GM12865 (cell line): ENCODE data around the gene CAPS2.

ENCODE experiments used
- DNase-seq: peaks from one replicate; pipeline ENCODE4 v3.0.0; 2010; ENCODE audit warnings: low read depth
- H3K4me3 ChIP-seq: 2 replicates; pipeline ENCODE4 v1.5.1; 2011; ENCODE audit warnings: mild to moderate bottlenecking, low read depth, low read length, control low read depth
- TF ChIP-seq, protein P1 (sequence below): IDR thresholded peaks from 2 replicates; pipeline ENCODE4 v1.5.1; 2011; ENCODE audit warnings: low read length, control low read depth, low read depth, inconsistent platforms; ENCODE audit not compliant: insufficient read depth; ENCODE audit errors: missing control alignments

The CAPS2 gene

DNA sequence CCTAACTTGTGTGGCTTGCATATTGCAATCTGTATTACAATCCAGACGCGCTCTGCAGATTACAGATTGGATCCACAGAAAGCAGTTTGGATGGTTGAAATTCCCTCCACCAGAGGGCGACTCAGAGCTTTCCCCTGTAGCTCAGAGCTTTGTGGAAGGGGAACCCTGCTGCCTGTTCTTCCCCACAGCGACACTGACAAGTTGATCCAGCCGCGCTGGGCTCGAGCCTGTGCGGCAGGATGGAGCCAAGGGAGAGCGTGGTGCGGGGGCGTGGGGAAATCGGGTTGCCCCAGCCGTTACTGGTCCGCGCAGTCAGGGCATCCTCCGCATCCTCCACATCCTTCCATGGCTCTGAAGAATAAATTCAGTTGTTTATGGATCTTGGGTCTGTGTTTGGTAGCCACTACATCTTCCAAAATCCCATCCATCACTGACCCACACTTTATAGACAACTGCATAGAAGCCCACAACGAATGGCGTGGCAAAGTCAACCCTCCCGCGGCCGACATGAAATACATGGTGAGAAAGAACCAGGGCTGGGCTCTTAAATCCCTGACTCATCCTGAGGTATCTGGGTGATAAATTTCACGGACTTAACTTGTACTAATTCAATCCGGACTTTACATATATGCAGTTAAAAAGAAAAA lies 4.4 kb upstream of the CAPS2 start, which contains the start of gene GLIPR1L1:
GLIPR1L1 (plus strand) TSS at position 287 of the 647 bp plus-strand sequence; CDS start at position 346, 59 bp downstream.
- H3K4me3 ChIP-seq: peak within 1 kb of the TSS; percentile 47
- TF ChIP-seq, protein P1, sequence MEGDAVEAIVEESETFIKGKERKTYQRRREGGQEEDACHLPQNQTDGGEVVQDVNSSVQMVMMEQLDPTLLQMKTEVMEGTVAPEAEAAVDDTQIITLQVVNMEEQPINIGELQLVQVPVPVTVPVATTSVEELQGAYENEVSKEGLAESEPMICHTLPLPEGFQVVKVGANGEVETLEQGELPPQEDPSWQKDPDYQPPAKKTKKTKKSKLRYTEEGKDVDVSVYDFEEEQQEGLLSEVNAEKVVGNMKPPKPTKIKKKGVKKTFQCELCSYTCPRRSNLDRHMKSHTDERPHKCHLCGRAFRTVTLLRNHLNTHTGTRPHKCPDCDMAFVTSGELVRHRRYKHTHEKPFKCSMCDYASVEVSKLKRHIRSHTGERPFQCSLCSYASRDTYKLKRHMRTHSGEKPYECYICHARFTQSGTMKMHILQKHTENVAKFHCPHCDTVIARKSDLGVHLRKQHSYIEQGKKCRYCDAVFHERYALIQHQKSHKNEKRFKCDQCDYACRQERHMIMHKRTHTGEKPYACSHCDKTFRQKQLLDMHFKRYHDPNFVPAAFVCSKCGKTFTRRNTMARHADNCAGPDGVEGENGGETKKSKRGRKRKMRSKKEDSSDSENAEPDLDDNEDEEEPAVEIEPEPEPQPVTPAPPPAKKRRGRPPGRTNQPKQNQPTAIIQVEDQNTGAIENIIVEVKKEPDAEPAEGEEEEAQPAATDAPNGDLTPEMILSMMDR: peak; percentile 84

DNA sequence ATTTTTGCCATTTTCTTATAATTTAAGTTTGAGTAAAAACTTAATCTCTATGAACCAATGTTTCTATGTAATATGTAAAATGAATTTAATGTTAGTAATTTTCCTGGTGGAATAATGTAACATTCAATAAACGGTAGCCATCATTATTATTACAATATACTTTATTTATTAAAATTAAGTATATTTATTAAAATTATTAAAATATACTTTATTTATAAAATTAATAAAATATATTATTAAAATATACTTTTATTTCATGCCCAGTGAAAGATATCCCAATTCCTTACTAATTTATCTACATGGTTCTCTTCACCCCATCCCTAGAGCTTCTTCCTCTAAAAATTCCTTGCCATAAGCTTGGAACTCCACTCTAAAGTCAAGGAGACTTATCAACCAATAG lies 2.5 kb downstream of the CAPS2 start:
- TF ChIP-seq, protein P1: no peak
- no peak for DNase-seq

More for the DNA sequence above, 4.4 kb upstream of the CAPS2 start, which contains the start of gene GLIPR1L1:
- DNase-seq: peak; percentile 91

DNA sequence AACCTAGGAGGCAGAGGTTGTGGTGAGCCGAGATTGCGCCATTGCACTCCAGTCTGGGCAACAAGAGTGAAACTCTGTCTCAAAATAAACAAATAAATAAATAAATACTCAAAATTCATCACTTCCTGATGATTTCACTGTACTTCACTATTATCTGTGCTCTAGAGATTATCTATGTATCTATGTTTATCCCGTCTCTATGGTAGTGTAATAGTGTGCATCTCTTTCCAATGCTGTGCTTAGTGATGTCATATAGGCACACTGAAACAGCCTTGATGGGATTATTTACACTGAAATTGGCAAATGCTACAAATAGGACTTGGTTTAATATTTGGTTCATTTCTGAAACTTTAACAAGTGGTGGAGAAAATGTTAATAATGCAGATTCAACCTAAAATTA lies 6.5 kb downstream of the CAPS2 start:
- TF ChIP-seq, protein P1: no peak
- H3K4me3 ChIP-seq: no peak overlapping the region
- no peak for DNase-seq

More for the DNA sequence above, 2.5 kb downstream of the CAPS2 start:
- no peak overlapping the region for H3K4me3 ChIP-seq

DNA sequence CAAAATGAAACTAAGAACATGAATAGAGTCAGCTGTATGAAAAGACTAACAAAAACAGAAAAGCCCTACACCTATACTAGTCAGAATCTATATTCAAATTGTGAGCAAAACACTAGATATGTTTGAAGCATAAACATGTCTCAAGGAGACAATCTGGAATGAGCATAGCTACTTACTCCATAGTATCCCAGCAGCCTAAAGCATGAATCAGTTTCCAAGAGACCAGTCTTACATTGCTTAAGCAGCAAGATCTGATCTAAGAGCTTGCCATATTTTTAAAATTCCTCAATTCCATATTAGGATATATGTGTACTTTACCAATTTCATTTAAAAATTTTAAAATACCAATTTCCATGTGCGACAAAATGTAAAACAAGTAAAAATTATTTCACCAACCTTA lies 7.7 kb downstream of the CAPS2 start:
- H3K4me3 ChIP-seq: no peak overlapping the region
- no peak for DNase-seq
- TF ChIP-seq, protein P1: no peak

DNA sequence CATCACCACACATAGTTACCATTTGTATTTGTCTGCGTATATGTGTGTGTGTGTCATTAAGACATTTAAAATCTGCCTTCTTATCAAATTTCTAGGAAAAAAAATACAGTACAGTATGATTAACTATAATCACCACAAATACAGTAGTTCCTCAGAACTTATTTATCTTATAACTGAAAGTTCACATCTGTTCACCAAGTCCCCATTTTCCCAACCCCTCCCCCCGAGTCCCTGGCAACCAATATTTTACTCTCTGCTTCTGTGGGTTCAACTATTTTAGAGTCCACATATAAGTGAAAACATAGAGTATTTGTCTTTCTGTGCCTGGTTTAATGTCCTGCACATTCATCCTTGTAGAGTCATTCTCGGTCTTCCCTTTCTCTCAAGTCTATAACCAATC lies 12.3 kb downstream of the CAPS2 start:
- DNase-seq: no peak
- TF ChIP-seq, protein P1: no peak

DNA sequence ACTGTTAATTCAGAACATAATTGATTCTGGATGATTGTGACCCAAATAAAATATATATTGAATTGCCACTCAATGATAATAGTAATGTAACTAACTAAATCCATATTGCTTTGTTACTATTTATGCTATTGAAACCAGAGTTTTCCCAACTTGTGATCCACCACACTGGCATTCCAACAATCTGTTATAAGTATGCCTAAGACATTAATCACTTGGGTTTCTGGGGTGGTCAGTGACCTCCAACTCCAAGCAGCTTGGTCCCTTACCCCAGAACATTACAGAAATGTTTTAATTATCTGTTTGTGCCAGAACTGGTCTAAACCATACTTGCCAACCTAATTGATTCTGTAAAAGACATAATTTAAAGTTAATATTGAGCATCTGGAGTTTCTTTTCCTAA lies 14.6 kb downstream of the CAPS2 start:
- TF ChIP-seq, protein P1: no peak
- no peak for DNase-seq
- no peak overlapping the region for H3K4me3 ChIP-seq

More for the DNA sequence above, 12.3 kb downstream of the CAPS2 start:
- H3K4me3 ChIP-seq: no peak overlapping the region

DNA sequence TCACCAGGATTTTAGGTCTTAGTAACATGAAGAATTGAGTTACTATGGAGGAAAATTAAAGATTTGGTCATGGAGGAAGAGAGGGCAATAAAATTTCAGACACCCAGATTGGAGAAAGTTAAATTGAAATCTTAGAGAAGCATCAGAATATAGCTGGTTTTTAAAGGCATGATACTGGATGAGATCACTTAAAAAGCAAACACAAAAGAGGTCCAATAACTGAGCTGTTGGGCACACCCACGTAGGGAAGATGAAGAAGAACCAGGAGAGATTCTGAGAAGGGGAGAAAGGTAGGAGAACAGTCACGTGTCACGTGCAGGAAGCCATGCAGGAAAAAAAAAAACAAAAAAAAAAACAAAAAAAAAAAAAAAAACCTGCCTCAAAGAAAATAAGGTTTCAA lies 18.8 kb downstream of the CAPS2 start:
- no peak for DNase-seq
- H3K4me3 ChIP-seq: no peak overlapping the region
- TF ChIP-seq, protein P1: no peak
